OCI-LY3 (cell line): Measurements from ENCODE around the gene FUT8.

Source experiments
- EZH2phosphoT487 ChIP-seq: fragments of 200-600 bp; shearing (Covaris generic); IDR thresholded peaks from 2 replicates; pipeline ENCODE4 v1.6.1; 2018; ENCODE audit warnings: antibody characterized with exemption, mixed run types, low read depth
- TF ChIP-seq, protein P1 (sequence below): fragments of 200-600, 300-600 bp; sonication (generic); IDR thresholded peaks from 2 replicates; pipeline ENCODE4 v1.5.1; 2014; ENCODE audit warnings: antibody characterized with exemption, low read length, low read depth

DNA sequence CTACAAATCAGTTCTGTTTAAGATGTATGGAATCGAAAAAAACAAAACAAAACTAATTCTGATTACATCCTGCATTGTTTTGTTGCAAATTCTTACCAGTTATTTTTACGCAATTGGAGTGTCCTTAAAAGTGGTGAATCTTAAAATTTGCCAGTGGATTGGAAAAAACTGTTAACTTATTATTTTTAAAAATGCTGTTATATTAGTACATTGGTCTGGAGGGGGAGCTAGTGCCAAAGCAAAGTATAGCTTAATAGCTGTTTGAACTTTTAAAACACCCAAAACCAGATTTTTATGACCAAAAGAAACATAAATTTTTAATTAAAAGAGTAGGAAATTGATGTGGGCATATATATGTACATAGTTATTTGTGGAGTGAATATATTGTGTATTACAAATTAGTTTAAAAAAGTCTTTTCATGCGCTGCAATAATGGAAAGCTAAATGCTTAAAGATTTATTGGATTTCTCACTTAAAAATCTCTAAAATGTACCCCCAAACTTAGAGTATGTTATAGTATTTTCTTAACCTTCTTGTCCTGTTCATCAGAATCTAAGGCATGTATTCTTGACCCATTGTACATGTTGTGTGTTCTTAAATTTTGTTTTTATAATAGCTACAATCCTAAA, 2.5 kb downstream of the FUT8 start:
- TF ChIP-seq, protein P1, sequence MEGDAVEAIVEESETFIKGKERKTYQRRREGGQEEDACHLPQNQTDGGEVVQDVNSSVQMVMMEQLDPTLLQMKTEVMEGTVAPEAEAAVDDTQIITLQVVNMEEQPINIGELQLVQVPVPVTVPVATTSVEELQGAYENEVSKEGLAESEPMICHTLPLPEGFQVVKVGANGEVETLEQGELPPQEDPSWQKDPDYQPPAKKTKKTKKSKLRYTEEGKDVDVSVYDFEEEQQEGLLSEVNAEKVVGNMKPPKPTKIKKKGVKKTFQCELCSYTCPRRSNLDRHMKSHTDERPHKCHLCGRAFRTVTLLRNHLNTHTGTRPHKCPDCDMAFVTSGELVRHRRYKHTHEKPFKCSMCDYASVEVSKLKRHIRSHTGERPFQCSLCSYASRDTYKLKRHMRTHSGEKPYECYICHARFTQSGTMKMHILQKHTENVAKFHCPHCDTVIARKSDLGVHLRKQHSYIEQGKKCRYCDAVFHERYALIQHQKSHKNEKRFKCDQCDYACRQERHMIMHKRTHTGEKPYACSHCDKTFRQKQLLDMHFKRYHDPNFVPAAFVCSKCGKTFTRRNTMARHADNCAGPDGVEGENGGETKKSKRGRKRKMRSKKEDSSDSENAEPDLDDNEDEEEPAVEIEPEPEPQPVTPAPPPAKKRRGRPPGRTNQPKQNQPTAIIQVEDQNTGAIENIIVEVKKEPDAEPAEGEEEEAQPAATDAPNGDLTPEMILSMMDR = peak; percentile 74
- no peak for TF ChIP-seq EZH2phosphoT487
